B cell (primary cell): ENCODE measurements around the gene TMEM250.

Experiments
- EZH2 ChIP-seq: IDR thresholded peaks from 2 replicates; pipeline ENCODE4 v1.6.1; 2012; ENCODE audit warnings: borderline replicate concordance, low read depth, mild to moderate bottlenecking, moderate library complexity, low read length; ENCODE audit not compliant: insufficient read depth, poor library complexity, severe bottlenecking
- TF ChIP-seq, protein P1 (sequence below): fragments of 200-600 bp; IDR thresholded peaks from one replicate; pipeline ENCODE4 v1.8.0; 2022; ENCODE audit warnings: antibody characterized with exemption, mild to moderate bottlenecking

DNA sequence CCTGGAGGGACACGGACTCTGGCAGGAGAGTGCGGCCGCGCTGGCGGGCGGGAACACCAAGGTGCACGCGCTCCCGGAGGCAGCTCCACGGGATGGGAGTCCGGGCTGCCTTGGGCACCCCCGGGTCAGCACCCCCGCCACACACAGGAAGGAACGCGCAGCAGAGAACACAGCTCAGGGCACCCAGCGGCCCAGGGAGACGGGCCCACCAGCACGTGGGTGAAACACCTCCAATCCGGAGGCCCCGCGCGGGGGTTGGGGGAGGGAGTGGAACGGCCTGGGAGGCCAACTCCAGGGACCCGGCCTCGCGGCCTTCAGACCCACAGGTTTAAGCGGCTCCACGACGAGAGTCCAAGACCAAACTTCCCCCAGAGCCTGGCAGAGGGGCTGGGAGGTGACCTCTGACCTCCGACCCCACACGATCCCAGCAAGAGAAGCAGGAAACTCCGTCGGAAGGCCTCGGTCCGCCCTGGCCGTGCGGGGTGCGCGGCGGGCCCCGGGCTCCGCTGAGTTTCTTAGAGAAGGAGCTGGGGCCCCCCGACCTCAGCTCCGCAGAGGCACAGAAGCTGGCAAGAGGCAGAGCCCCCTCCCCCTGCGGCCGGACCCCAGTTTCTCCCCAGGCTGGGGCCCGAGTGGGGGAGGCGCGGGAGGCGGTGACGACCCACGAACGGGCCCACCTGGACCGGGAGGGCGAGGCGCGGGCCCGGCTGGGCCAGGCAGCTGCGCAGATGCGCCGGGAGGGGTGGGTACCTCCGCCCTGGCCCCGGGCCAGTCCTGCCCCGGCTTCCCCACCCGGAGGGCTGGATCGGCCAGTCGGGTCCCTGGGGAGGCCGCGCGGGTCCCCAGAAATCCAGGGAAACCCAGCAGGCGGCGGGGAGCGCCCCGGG is 24.4 kb downstream of the TMEM250 start:
- TF ChIP-seq, protein P1, sequence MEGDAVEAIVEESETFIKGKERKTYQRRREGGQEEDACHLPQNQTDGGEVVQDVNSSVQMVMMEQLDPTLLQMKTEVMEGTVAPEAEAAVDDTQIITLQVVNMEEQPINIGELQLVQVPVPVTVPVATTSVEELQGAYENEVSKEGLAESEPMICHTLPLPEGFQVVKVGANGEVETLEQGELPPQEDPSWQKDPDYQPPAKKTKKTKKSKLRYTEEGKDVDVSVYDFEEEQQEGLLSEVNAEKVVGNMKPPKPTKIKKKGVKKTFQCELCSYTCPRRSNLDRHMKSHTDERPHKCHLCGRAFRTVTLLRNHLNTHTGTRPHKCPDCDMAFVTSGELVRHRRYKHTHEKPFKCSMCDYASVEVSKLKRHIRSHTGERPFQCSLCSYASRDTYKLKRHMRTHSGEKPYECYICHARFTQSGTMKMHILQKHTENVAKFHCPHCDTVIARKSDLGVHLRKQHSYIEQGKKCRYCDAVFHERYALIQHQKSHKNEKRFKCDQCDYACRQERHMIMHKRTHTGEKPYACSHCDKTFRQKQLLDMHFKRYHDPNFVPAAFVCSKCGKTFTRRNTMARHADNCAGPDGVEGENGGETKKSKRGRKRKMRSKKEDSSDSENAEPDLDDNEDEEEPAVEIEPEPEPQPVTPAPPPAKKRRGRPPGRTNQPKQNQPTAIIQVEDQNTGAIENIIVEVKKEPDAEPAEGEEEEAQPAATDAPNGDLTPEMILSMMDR, result no peak
- no peak for TF ChIP-seq EZH2
